K562 (cell line): ENCODE data around the gene LCLAT1.

Experiments used
- TBL1XR1 ChIP-seq, 2 experiments: IDR thresholded peaks; 2 replicates each; pipeline ENCODE4 v1.6.1; 2012; ENCODE audit warnings: improper control_type of control experiment in 2 of 2, low read length in 2 of 2, mild to moderate bottlenecking in 1 of 2
- ZNF175 ChIP-seq: fragments of 200-800 bp; sonication (Bioruptor generic); IDR thresholded peaks from 2 replicates; pipeline ENCODE4 v1.6.1; 2016; ENCODE audit warnings: low read depth, mild to moderate bottlenecking, missing genetic modification characterization, missing compliant biosample characterization
- TF ChIP-seq, protein P1 (sequence below): sonication (generic); formaldehyde crosslinking; IDR thresholded peaks from 2 replicates; pipeline ENCODE4 v1.8.0; 2022; ENCODE audit warnings: mild to moderate bottlenecking, missing genetic modification reagents
- TF ChIP-seq, protein P2 (sequence below), 2 experiments: fragments of 450-650 bp; formaldehyde crosslinking in 1 of 2; IDR thresholded peaks; 2 replicates each; pipeline versions ENCODE4 v1.4.0 to v1.6.1; 2014 to 2020; ENCODE audit warnings: mild to moderate bottlenecking in 2 of 2, borderline replicate concordance in 1 of 2, low read depth in 1 of 2

GRCh38 chr2:30625276-30625675 lies 178.2 kb downstream of the LCLAT1 start:
- no peak for TF ChIP-seq TBL1XR1 (IDR thresholded peaks at IDR 0.05; ENCODE audit: low read length in 2 of 2)
- TF ChIP-seq, protein P1, sequence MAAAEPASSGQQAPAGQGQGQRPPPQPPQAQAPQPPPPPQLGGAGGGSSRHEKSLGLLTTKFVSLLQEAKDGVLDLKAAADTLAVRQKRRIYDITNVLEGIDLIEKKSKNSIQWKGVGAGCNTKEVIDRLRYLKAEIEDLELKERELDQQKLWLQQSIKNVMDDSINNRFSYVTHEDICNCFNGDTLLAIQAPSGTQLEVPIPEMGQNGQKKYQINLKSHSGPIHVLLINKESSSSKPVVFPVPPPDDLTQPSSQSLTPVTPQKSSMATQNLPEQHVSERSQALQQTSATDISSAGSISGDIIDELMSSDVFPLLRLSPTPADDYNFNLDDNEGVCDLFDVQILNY (CRISPR knock-in tag): no peak
- TF ChIP-seq, protein P2, sequence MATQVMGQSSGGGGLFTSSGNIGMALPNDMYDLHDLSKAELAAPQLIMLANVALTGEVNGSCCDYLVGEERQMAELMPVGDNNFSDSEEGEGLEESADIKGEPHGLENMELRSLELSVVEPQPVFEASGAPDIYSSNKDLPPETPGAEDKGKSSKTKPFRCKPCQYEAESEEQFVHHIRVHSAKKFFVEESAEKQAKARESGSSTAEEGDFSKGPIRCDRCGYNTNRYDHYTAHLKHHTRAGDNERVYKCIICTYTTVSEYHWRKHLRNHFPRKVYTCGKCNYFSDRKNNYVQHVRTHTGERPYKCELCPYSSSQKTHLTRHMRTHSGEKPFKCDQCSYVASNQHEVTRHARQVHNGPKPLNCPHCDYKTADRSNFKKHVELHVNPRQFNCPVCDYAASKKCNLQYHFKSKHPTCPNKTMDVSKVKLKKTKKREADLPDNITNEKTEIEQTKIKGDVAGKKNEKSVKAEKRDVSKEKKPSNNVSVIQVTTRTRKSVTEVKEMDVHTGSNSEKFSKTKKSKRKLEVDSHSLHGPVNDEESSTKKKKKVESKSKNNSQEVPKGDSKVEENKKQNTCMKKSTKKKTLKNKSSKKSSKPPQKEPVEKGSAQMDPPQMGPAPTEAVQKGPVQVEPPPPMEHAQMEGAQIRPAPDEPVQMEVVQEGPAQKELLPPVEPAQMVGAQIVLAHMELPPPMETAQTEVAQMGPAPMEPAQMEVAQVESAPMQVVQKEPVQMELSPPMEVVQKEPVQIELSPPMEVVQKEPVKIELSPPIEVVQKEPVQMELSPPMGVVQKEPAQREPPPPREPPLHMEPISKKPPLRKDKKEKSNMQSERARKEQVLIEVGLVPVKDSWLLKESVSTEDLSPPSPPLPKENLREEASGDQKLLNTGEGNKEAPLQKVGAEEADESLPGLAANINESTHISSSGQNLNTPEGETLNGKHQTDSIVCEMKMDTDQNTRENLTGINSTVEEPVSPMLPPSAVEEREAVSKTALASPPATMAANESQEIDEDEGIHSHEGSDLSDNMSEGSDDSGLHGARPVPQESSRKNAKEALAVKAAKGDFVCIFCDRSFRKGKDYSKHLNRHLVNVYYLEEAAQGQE (IDR thresholded peaks at IDR 0.05; ENCODE audit: borderline replicate concordance): no peak
- TF ChIP-seq, protein P2 (CRISPR knock-in tag; IDR thresholded peaks at IDR 0.05; ENCODE audit: low read depth): no peak
- no peak for TF ChIP-seq ZNF175 (CRISPR knock-in tag)
